CD4-positive, alpha-beta T cell (primary cell): Measurements from ENCODE around the gene LDLRAD4. TPM values are rescaled to one million over a fixed set of nuclear protein-coding genes. Genes with fewer than 3 reads are reported as not detected.
A peak's percentile ranks its signal among the peaks of the same experiment; 100 is the strongest.

ENCODE experiments used
- ATAC-seq: fragments of 200-7000 bp; cut with Tn5 transposase; one replicate; pipeline ENCODE4 v1.10.0; 2022; ENCODE audit warnings: mild to moderate bottlenecking; ENCODE audit not compliant: poor library complexity
- CTCF ChIA-PET: fragments of 350-600 bp; sonication (Branson Sonifier 250); formaldehyde crosslinking; loops from one replicate; lab custom pipeline; 2021; ENCODE audit warnings: antibody characterized with exemption, inconsistent platforms; lab: Charles Lee
- POLR2A ChIA-PET: fragments of 350-600 bp; sonication (Branson Sonifier 250); formaldehyde crosslinking; loops from one replicate; lab custom pipeline; 2021; ENCODE audit warnings: antibody characterized with exemption, inconsistent platforms; lab: Charles Lee
- DNase-seq, 14 experiments: peaks; one replicate each; pipeline ENCODE4 v3.0.0-alpha.2; 2013 to 2020; ENCODE audit warnings: mixed read lengths in 2 of 14
- H3K27ac ChIP-seq, 2 donors: one replicate each; pipeline versions ENCODE4 v1.5.1 to v1.7.0; 2013; ENCODE audit warnings: low read length in 2 of 2, low read depth in 1 of 2, mild to moderate bottlenecking in 1 of 2
- H3K27me3 ChIP-seq, 2 experiments: 1 replicate in 1 of 2; 2 replicates in 1 of 2; pipeline versions ENCODE4 v1.6.1 to v1.7.0; 2013; ENCODE audit warnings: low read length in 2 of 2, control low read depth in 1 of 2, mild to moderate bottlenecking in 1 of 2, moderate library complexity in 1 of 2; ENCODE audit not compliant: insufficient read depth in 2 of 2, control insufficient read depth in 1 of 2
- H3K36me3 ChIP-seq: one replicate; pipeline ENCODE4 v1.6.1; 2013; ENCODE audit warnings: low read length, control low read depth; ENCODE audit not compliant: insufficient read depth
- H3K4me1 ChIP-seq: one replicate; pipeline ENCODE4 v1.6.1; 2013; ENCODE audit warnings: low read length, control low read depth; ENCODE audit not compliant: insufficient read depth
- H3K4me3 ChIP-seq: one replicate; pipeline ENCODE4 v1.5.1; 2013; ENCODE audit warnings: mild to moderate bottlenecking, low read length, moderate library complexity
- H3K9me3 ChIP-seq, 2 experiments: 1 replicate in 1 of 2; 2 replicates in 1 of 2; pipeline versions ENCODE4 v1.6.1 to v1.7.0; 2013; ENCODE audit warnings: low read length in 2 of 2, mild to moderate bottlenecking in 2 of 2, control low read depth in 1 of 2, moderate library complexity in 1 of 2; ENCODE audit not compliant: control insufficient read depth in 1 of 2, insufficient read depth in 1 of 2
- H3K27ac Mint-ChIP-seq: one replicate; pipeline ENCODE4 v1.8.0; 2020; ENCODE audit warnings: mixed read lengths
- H3K27me3 Mint-ChIP-seq: one replicate; pipeline ENCODE4 v1.8.0; 2021; ENCODE audit warnings: mixed read lengths
- H3K36me3 Mint-ChIP-seq: one replicate; pipeline ENCODE4 v1.8.0; 2021; ENCODE audit warnings: low read depth, mixed read lengths
- H3K4me1 Mint-ChIP-seq: one replicate; pipeline ENCODE4 v1.8.0; 2021; ENCODE audit warnings: low read depth, mixed read lengths
- H3K4me3 Mint-ChIP-seq: one replicate; pipeline ENCODE4 v1.8.0; 2020; ENCODE audit warnings: mild to moderate bottlenecking, mixed read lengths
- H3K9me3 Mint-ChIP-seq: one replicate; pipeline ENCODE4 v1.8.0; 2020; ENCODE audit warnings: mixed read lengths
- intact Hi-C, 2 experiments: fragments of 100-400 bp; cut with DNase I in 1 of 2; cut with micrococcal nuclease in 1 of 2; formaldehyde crosslinking; loops; one replicate each; pipeline versions ENCODE4 v1.15.1 to v1.9.0; 2023 to 2025; cut with DNase I, micrococcal nuclease
- polyA plus RNA-seq, 2 donors: library from polyadenylated mRNA; unstranded; fragments of 120-200 nt; gene quantifications; one replicate each; pipeline ENCODE4 v1.2.1, GENCODE V29; 2013
- total RNA-seq, 174 experiments: library from RNA in 2 of 174; stranded (reverse) in 2 of 174; gene quantifications; one replicate each; pipeline ENCODE4 v1.2.3 and lab custom pipeline; 2021 to 2026
- TF ChIP-seq, protein P1 (sequence below): fragments of 200-600 bp; IDR thresholded peaks from one replicate; pipeline ENCODE4 v1.8.0; 2022; ENCODE audit warnings: antibody characterized with exemption, mild to moderate bottlenecking

The LDLRAD4 gene
- total RNA-seq: 10 to 100 TPM; 51.9 to 52.7 TPM
- 27.2 TPM for polyA plus RNA-seq (2013, experiment 1 of 2)
- polyA plus RNA-seq (2013, experiment 2 of 2): 24.0 TPM
- 26.2 to 474 (median 151) reads per million in 172 experiments for total RNA-seq (lab: John Stamatoyannopoulos, UW)

DNA sequence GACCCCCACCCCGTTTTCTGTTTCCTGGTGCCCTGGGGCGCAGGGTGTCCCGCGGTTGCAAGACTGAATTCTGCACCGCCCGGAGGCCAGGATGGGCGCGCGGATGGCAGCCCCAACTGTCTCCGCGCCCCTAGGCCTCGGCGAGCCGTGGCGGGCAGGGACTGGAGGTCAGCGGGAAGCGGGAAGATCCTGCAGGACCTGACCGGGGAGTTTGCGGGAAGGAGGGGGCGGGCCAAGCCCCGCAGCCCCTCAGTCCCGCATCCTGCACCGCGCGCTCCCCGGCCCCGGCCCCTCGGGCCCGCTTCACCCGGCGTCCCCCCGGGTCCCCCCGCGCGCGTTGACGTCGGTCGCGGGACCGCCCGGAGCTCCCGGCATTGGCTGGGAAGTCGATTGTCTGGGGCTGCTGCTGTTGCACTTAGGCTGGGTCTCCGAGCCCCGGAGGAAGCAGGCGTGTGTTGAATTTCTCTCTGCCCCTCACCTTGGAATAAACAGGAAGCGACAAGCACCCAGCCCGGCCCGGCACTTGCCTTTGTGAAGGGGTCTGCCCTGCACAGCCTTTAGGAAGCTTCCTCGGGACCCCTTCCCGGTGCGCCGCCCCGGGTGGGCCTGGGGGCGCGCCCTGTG is at the start of gene LDLRAD4:
LDLRAD4 (plus strand) TSS at position 393 of the 624 bp plus-strand sequence.
- H3K27ac ChIP-seq: peak within 1 kb of the TSS in 1 of 2 donors; percentile 46
- TF ChIP-seq, protein P1, sequence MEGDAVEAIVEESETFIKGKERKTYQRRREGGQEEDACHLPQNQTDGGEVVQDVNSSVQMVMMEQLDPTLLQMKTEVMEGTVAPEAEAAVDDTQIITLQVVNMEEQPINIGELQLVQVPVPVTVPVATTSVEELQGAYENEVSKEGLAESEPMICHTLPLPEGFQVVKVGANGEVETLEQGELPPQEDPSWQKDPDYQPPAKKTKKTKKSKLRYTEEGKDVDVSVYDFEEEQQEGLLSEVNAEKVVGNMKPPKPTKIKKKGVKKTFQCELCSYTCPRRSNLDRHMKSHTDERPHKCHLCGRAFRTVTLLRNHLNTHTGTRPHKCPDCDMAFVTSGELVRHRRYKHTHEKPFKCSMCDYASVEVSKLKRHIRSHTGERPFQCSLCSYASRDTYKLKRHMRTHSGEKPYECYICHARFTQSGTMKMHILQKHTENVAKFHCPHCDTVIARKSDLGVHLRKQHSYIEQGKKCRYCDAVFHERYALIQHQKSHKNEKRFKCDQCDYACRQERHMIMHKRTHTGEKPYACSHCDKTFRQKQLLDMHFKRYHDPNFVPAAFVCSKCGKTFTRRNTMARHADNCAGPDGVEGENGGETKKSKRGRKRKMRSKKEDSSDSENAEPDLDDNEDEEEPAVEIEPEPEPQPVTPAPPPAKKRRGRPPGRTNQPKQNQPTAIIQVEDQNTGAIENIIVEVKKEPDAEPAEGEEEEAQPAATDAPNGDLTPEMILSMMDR: no peak
- peak; percentile 50 for ATAC-seq
- Mint-ChIP-seq H3K36me3 (peaks cover 7% of the 10 kb centered on the region), H3K4me1 (peaks cover 48% of the 10 kb centered on the region), H3K27ac (peak within 1 kb of the TSS; percentile 69), H3K9me3 (no peaks in the 10 kb centered on the region), H3K4me3 (peak within 1 kb of the TSS; percentile 87), H3K27me3 (peaks cover 9% of the 10 kb centered on the region)
- H3K4me1 ChIP-seq: peaks cover 27% of the 10 kb centered on the region
- intact Hi-C loops: loop anchor here (5.0 to 10.0 kb wide), 6 partner anchors 54 to 584 kb away; no protein-coding TSS in a partner anchor
- peak; percentile 27 to 75 (median 52) for DNase-seq
- peaks cover 0 to 5% of the 10 kb centered on the region in 2 experiments for H3K27me3 ChIP-seq
- ChIA-PET POLR2A (interaction anchor here (0.6 to 2.0 kb wide), 9 partner anchors 135 to 411 kb away, joined by 3 to 6 read pairs (median 3); no protein-coding TSS in a partner anchor), CTCF (interaction anchor here (0.7 kb wide), 2 partner anchors 49 to 237 kb away, joined by 3 read pairs; no protein-coding TSS in a partner anchor)
- H3K4me3 ChIP-seq: peak within 1 kb of the TSS; percentile 62
- H3K9me3 ChIP-seq: no peaks in the 10 kb centered on the region
- no peaks in the 10 kb centered on the region for H3K36me3 ChIP-seq

- no peaks in the 10 kb centered on the region for H3K27me3 ChIP-seq
- Mint-ChIP-seq H3K4me3 (no peak overlapping the region), H3K4me1 (peaks cover 5% of the 10 kb centered on the region), H3K27ac (no peak overlapping the region), H3K27me3 (no peaks in the 10 kb centered on the region), H3K36me3 (no peaks in the 10 kb centered on the region), H3K9me3 (peaks cover 2% of the 10 kb centered on the region)
- TF ChIP-seq, protein P1: no peak
- no peak for ATAC-seq
- ChIA-PET CTCF (no interaction called here), POLR2A (no interaction called here)
- peaks cover 8% of the 10 kb centered on the region for H3K4me1 ChIP-seq
- H3K36me3 ChIP-seq: no peaks in the 10 kb centered on the region
- intact Hi-C loops: no loop called here
- no peaks in the 10 kb centered on the region for H3K9me3 ChIP-seq
- no peak overlapping the region for H3K4me3 ChIP-seq
- DNase-seq: no peak
- no peak overlapping the region for H3K27ac ChIP-seq
These were observed 44.9 kb upstream of the LDLRAD4 start for GRCh38 chr18:13173578-13174145.

DNA sequence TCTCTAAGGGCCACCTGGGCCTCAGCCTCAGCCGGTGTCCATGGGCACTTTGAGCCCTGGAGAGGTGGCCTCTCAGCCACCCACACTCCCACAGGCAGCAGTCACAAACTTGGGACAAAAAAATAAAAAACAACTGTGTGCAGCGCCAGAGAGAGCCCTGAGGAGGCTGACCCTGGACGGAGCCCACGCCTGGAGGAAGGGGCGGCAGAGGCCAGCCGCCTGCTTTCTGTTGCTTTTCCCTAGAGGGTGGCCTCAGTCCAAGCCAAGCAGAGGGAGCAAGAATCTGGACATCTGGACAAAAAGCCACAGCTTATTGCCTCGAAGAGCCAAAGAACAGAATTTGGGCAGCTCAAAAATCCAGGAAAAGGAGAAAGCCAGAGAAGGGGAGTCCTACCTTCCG is 43.3 kb upstream of the LDLRAD4 start:
- Histone ChIP-seq H3K9me3 (no peaks in the 10 kb centered on the region), H3K36me3 (no peaks in the 10 kb centered on the region), H3K4me1 (peaks cover 8% of the 10 kb centered on the region), H3K27me3 (no peaks in the 10 kb centered on the region), H3K4me3 (no peak overlapping the region), H3K27ac (no peak overlapping the region)
- Mint-ChIP-seq H3K4me3 (no peak overlapping the region), H3K36me3 (no peaks in the 10 kb centered on the region), H3K27me3 (no peaks in the 10 kb centered on the region), H3K4me1 (peaks cover 5% of the 10 kb centered on the region), H3K27ac (no peak overlapping the region), H3K9me3 (peaks cover 2% of the 10 kb centered on the region)
- ChIA-PET CTCF (no interaction called here), POLR2A (no interaction called here)
- no peak for ATAC-seq
- intact Hi-C loops: no loop called here
- TF ChIP-seq, protein P1: no peak
- DNase-seq: no peak
